ES-I3 (cell line): ENCODE data around the gene MYO15B.
"Not testable (repeated sequence)": the region's sequence is repeated elsewhere in the genome, so short reads cannot be mapped to it uniquely, and the experiment has no call there.

ENCODE experiments used
- H3K36me3 ChIP-seq: 2 replicates; pipeline ENCODE4 v1.6.1; 2013; ENCODE audit warnings: mild to moderate bottlenecking, low read length, control low read depth, moderate library complexity; ENCODE audit not compliant: insufficient read depth
- H3K4me1 ChIP-seq: 2 replicates; pipeline ENCODE4 v1.6.1; 2013; ENCODE audit warnings: mild to moderate bottlenecking, control low read depth, low read length; ENCODE audit not compliant: insufficient read depth
- H3K9ac ChIP-seq: 2 replicates; pipeline ENCODE4 v1.6.1; 2013; ENCODE audit warnings: low read depth, mild to moderate bottlenecking, low read length, moderate library complexity
- H3K9me3 ChIP-seq: 2 replicates; pipeline ENCODE4 v1.6.1; 2013; ENCODE audit warnings: mild to moderate bottlenecking, low read length, moderate library complexity; ENCODE audit not compliant: control insufficient read depth, insufficient read depth

Gene MYO15B

GRCh38 chr17:75575728-75576127 lies 11.9 kb upstream of the MYO15B start:
- H3K9me3 ChIP-seq, result no peaks in the 10 kb centered on the region
- no peak overlapping the region for H3K9ac ChIP-seq
- no peaks in the 10 kb centered on the region; the same call in 1 of the 2 replicates for H3K4me1 ChIP-seq
- no peaks in the 10 kb centered on the region for H3K36me3 ChIP-seq

- H3K4me1 ChIP-seq, result no peaks in the 10 kb centered on the region
- H3K9ac ChIP-seq, result no peak overlapping the region
- no peaks in the 10 kb centered on the region for H3K36me3 ChIP-seq
- H3K9me3 ChIP-seq, result no peaks in the 10 kb centered on the region
These were observed 10.9 kb upstream of the MYO15B start for GRCh38 chr17:75576661-75577060.

- not testable (repeated sequence) for H3K36me3 ChIP-seq, H3K9ac ChIP-seq, H3K4me1 ChIP-seq, H3K9me3 ChIP-seq
These were observed 6.4 kb upstream of the MYO15B start for GRCh38 chr17:75581121-75581725.

GRCh38 chr17:75583197-75583596 lies 4.4 kb upstream of the MYO15B start:
- H3K4me1 ChIP-seq, H3K9ac ChIP-seq, H3K36me3 ChIP-seq, H3K9me3 ChIP-seq: not testable (repeated sequence)

GRCh38 chr17:75584849-75585175 lies 2.8 kb upstream of the MYO15B start:
- Histone ChIP-seq H3K9me3 (peaks cover 6% of the 10 kb centered on the region; the same call in 1 of the 2 replicates), H3K36me3 (no peaks in the 10 kb centered on the region), H3K4me1 (no peaks in the 10 kb centered on the region), H3K9ac (no peak overlapping the region)

- Histone ChIP-seq H3K9ac (peak overlapping the region; percentile 62), H3K36me3 (no peaks in the 10 kb centered on the region), H3K9me3 (peaks cover 6% of the 10 kb centered on the region; the same call in 1 of the 2 replicates), H3K4me1 (no peaks in the 10 kb centered on the region)
These were observed 1.0 kb downstream of the MYO15B start for GRCh38 chr17:75588596-75589011.

GRCh38 chr17:75589012-75589918 lies 1.7 kb downstream of the MYO15B start:
- Histone ChIP-seq H3K4me1 (no peaks in the 10 kb centered on the region), H3K36me3 (no peaks in the 10 kb centered on the region), H3K9ac (peak overlapping the region; percentile 62), H3K9me3 (peaks cover 6% of the 10 kb centered on the region; the same call in 1 of the 2 replicates)

GRCh38 chr17:75589919-75590303 lies 2.3 kb downstream of the MYO15B start:
- Histone ChIP-seq H3K9me3 (peaks cover 6% of the 10 kb centered on the region; the same call in 1 of the 2 replicates), H3K36me3 (no peaks in the 10 kb centered on the region), H3K9ac (peak overlapping the region; percentile 44; the same call in 1 of the 2 replicates), H3K4me1 (no peaks in the 10 kb centered on the region)

- Histone ChIP-seq H3K9me3 (peaks cover 6% of the 10 kb centered on the region; the same call in 1 of the 2 replicates), H3K36me3 (no peaks in the 10 kb centered on the region), H3K4me1 (no peaks in the 10 kb centered on the region), H3K9ac (no peak overlapping the region)
These were observed 2.7 kb downstream of the MYO15B start for GRCh38 chr17:75590314-75590761.

- Histone ChIP-seq H3K9ac (no peak overlapping the region), H3K36me3 (no peaks in the 10 kb centered on the region), H3K9me3 (peaks cover 2% of the 10 kb centered on the region; the same call in 1 of the 2 replicates), H3K4me1 (no peaks in the 10 kb centered on the region)
These were observed 3.5 kb downstream of the MYO15B start for GRCh38 chr17:75590849-75591721.

GRCh38 chr17:75591722-75592302 lies 4.2 kb downstream of the MYO15B start:
- Histone ChIP-seq H3K4me1 (no peaks in the 10 kb centered on the region), H3K9me3 (no peaks in the 10 kb centered on the region), H3K9ac (no peak overlapping the region), H3K36me3 (no peaks in the 10 kb centered on the region)

- Histone ChIP-seq H3K36me3 (no peaks in the 10 kb centered on the region), H3K9me3 (no peaks in the 10 kb centered on the region), H3K4me1 (no peaks in the 10 kb centered on the region), H3K9ac (no peak overlapping the region)
These were observed 4.9 kb downstream of the MYO15B start for GRCh38 chr17:75592348-75593020.

- not testable (repeated sequence) for H3K4me1 ChIP-seq, H3K9ac ChIP-seq, H3K9me3 ChIP-seq, H3K36me3 ChIP-seq
These were observed 5.8 kb downstream of the MYO15B start for GRCh38 chr17:75593430-75593829.
